AG20443 (cell line): ENCODE results near the gene CA14.
"Not testable (repeated sequence)": the region's sequence is repeated elsewhere in the genome, so short reads cannot be mapped to it uniquely, and the experiment has no call there.

Source experiments
- DNase-seq: peaks from one replicate; pipeline ENCODE4 v3.0.0; 2012; ENCODE audit warnings: low spot score, mixed read lengths

The CA14 gene

DNA sequence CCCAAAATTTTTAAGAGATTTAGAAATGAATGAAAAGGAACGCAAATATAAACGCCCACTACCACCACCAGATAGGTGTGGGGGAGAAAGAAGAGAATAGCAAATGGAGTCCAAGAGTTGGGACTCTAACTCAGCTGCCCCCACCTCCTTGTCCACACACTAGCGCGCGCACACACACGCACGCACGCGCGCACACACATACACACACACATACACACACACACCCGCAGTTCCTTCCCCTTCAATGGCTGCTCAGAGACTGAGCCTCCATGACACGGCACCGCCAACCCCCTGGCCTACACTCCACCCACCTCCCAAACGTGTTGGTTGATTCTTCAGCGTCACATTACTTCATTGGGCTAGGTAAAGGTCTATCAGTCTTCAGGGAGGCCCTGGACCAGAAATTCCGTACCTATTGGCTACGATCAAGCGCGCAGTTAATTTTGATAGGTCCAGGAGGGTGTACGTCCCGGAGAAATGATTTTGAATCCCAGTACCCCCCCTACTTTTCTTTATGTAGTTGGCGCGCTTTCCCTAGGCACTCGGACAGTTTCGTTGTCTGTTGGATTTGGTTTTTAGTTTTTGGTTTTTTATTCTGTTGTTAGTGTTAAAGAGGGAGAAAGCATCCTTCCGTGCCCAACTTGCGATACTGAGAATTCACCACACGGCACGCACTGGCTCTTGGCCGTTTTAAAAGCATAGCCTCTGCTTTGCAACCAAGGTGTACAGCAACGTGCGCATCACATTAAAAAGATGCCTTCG lies 21.5 kb upstream of the CA14 start, which contains the start of gene ANP32E:
ANP32E (minus strand) TSS at position 261 of the 762 bp plus-strand sequence. CDS start 326 bp downstream, outside the sequence.
- DNase-seq: peak; percentile 97

DNA sequence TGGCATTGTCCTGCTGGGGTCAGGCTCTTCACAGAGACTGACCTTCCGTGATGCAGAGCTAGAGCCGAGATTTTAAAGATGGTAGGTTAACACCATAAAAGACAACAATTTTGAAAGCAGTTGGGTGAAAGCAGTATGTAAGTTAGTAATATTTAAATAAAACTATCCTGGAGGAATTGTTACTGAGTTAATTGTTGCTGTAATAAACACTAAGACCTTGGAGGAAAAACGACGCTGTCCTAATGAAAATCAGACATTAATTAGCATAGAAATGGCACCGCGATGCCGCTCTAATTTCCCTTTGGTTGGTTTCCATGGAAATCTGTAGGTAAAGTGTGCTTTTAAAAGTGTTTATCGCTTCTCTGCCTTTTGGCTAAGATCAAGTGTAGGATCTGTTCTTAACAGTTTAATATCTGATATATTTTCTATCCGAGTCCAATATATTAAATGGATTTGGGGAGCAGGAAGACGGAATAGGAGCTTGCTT lies 20.9 kb upstream of the CA14 start:
- DNase-seq: no peak

DNA sequence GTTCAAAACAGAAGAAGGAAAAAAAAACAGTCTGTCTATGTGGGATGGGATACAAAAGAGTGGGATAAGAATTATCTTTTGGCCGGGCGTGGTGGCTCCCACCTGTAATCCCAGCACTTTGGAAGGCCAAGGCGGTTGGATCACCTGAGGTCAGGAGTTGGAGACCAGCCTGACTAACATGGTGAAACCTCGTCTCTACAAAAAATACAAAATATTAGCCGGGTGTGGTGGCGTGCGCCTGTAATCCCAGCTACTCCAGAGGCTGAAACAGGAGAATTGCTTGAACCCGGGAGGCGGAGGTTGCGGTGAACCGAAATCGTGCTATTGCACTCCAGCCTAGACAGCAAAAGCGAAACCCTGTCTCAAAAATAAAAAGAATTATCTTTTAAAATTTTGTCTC lies 20.4 kb upstream of the CA14 start:
- not testable (repeated sequence) for DNase-seq

DNA sequence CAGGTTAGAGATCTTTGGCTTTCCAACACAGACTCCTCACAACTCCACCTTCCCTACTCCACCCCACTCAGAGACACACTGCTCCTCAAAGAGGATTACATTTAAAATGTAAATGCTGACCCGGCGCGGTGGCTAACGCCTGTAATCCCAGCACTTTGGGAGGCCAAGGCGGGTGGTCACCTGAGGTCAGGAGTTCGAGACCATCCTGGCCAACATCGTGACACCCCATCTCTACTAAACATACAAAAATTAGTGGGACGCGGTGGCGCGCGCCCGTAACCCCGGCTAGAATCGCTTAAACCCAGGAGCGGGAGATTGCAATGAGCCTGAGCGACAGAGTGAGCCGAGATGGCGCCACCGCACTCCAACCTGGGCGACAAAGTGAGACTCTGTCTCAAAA lies 19.8 kb upstream of the CA14 start:
- no peak for DNase-seq

- no peak for DNase-seq
These were observed 14.6 kb upstream of the CA14 start for GRCh38 chr1:150243003-150243402.

DNA sequence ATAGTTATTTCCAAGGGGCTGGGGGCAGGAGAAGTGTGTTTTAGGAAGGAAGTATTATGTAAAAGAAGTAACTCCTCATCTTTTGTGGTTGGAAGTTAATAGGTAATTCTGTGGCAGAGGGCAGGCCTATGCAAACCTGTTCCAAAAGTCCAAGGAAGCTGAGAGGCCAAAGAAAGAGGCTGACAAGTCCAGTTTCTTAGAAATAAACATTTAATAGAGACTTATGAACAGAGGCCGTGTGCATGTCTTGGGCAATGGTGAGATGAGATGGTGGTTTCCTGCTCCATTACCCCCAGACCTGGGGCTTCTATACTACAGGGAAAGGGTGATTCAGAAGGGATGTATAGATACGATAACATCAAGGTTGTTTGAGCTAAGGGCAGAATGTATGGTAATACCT lies 7.6 kb upstream of the CA14 start:
- no peak for DNase-seq

DNA sequence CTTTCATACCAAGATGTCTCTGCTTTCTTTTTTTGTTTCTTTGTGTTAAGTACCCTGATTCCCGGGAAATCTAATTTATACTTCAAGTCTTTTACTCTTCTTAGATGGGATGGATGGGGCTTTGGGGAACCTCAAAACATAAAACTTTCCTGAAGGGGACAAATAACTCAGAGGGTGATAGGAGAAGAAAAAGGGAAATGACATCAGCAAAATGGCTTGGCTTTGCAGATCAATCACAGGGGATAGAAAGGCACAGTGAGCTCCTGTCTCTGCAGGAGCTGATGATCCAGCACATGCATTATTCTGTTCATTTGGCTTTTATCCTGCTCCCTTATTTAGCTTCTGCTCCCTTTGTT lies 1.4 kb upstream of the CA14 start:
- no peak for DNase-seq

DNA sequence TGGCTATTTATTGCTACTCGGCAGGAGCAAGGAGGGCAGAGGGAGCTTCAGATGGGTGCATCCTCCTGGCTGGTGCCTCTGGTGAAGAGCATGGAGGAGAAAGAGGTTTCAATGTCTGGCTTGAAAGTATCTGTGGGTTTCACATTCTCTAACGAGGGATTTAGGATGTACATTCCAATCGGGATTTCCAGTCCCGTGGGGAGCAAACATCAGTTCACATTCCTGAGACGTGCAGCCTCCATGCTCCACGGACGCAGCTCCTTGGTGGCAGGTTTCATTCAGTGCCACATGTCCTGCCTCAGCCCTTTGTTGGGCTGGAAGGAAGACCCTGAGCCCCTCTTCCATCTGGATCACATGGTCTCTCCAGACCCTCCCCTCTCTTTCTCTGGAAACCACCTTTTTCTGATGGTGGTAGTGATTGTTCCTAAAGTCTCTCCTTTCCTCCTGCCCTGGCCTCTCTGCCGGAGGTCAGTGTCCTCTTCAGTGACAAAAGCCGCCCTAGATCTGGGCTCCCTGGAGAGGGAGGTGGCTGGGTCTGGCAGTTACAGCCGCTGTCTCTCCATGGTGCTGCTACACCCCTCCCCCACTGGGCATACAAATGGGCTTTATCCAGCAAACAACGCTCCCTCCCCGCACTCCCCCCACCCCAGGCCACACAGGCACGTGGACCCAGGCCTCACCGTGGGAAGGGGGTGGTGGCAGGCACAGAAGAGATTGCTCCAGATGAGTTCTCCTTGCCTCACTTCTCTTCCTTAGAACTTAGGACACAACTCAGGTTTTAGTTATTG lies 826 bp upstream of the CA14 start:
- DNase-seq: peak; percentile 39

GRCh38 chr1:150259217-150259616 lies 1.6 kb downstream of the CA14 start:
- no peak for DNase-seq

DNA sequence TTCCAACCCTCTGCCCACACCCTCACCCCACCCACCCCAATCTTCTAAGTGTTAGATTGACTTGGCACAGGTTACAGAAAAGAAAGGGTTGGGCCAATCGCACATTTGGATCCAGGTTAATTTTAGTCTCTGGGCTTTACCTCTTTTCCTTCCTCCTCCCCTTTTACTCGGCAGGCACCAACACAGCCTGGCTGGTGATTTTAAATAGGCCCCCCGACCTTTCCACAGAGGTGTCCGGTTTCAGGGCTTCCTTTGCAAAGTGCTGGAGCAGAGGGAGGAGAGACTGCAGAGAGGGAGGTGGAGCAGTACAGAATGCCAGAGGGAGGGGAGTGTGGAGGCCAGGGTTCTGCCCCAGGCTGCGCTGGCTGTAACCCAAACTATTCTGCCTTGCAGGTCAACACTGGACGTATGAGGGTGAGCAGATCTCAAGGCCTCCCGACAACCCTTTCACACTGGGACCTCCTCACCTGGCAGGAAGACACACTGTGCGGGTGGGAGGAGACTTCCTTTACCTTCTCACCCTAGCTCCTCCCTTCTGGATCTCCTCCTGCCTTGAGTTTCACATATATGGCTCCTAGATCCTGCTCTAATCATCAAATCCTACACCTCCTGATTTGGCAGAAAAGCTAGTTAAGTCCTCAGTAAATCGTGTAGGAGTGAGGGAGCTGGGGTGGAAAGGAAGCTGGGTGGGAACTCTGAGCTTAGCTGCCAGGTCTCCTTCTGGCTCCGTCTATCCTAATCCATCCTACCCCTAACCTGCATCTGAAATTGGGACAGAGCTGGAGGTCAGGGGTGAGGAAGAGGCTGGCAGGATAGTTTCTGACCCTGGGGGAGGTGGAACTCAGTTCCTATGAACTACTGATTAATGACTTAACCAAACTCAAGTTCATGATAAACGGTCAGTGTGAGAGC lies 2.4 kb downstream of the CA14 start:
- no peak for DNase-seq

- no peak for DNase-seq
These were observed 3.8 kb downstream of the CA14 start for GRCh38 chr1:150261367-150261766.

- DNase-seq: no peak
These were observed 5.1 kb downstream of the CA14 start for GRCh38 chr1:150262388-150263320.

DNA sequence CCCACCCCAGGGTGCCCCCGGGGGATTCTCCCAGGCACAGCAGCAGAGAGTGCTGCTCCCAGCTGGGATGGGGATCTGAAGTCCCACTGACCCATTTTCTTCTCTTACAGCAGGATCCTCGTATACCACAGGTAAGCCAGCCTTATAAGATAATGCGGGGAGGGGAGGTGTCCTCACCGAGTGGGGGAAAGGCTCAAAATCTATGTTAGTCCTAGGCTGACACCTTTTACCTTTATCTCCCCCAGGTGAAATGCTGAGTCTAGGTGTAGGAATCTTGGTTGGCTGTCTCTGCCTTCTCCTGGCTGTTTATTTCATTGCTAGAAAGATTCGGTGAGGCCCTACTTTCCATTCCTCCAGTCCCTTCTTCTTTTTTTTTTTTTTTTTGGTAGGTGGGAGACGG lies 6.0 kb downstream of the CA14 start:
- DNase-seq: no peak

DNA sequence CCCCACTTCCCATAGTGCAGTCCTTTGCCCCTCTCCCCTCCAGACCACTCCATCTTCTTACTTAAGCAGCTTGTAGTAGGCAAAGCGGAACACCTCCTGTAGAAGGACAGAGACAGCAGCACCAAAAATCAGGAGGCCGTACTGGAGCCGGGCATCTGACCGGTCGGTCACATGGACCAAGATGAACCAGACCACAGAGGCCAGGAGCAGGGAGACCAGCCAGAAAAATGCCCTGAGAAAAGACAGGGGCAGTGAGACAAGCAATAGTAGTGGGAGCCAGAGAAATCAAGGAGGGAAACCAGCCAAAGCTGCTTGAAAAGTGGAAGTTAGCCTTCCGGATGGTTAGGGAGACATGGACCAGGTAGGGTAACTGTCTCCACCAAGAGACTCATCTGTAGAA lies 10.3 kb downstream of the CA14 start:
- DNase-seq: peak; percentile 19

DNA sequence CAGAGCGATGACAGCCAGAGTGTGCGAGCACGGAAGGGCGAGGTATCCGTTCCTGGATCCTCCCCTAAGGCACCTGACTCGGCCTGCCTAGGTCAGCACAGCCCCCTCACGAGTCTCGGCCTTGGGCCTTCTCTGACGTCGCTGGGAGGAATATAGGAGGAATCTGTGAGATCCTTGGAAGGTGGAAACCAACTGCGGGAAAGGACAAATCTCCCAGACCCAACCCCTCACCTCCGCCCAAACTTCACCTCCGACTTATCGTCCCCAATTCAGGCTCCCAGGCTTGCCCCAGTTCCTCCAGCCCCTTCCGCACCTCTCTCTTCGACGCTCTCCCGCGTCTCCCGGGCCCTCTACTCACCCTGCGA lies 10.7 kb downstream of the CA14 start:
- peak; percentile 44 for DNase-seq

GRCh38 chr1:150268705-150269403 lies 11.3 kb downstream of the CA14 start, which contains the start of gene APH1A:
Gene APH1A, minus strand, starts transcription at chr1:150269016. Its CDS starts 206 bp downstream, at chr1:150268810.
- DNase-seq: peak; percentile 98

DNA sequence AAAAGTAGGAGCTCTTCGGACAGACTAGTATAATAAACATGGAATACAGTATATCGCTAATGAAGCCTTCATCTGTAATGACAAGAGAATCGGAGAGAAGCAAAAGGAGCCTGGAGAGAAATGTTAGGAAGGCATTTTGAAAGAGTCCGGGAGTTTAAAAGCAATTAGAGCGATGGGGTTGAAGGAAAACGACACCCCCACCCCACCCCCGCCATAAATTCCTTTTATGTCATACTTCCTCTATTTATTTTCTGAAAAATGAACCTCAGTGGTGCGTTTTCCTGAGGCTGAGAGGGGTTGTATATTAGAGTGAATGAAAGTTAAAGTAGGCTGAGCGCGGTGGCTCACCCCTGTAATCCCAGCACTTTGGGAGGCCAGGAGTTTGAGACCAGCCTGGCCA lies 11.9 kb downstream of the CA14 start:
- no peak for DNase-seq

DNA sequence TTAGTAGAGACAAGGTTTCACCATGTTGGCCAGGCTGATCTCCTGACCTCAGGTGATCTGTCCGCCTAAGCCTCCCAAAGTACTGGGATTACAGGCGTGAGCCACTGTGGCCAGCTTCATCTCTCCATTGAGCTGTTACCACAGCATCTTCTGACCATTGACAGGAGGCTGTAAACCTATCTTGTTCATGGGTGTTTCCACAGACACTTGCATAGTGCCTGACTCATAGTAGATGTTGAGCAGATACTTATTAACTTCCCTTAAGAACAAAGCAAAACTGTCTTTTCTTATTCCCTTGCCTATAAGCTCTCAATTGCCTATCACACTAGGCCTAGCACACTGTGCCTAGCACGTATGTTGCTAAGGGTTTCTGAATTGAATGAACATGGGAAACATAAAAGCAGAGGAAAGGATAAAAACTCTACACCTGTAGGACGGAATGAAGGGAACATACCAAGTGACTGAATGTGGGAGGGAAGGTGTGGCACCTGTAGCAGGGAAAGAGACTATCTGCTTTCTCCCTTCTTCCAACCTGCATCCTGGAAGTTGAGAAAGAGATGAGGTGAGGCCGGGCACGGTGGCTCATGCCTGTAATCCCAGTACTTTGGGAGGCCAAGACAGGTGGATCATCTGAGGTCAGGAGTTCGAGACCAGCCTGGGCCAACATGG lies 13.9 kb downstream of the CA14 start:
- no peak for DNase-seq

- DNase-seq: no peak
These were observed 15.7 kb downstream of the CA14 start for GRCh38 chr1:150273311-150273710.
